Measurements from ENCODE around the gene KCNA5.

- TF ChIP-seq GATA3 (IDR thresholded peaks at IDR 0.05; ENCODE audit: low read depth, low read length) (no peak), GATA2 (IDR thresholded peaks at IDR 0.05; ENCODE audit: low read depth, low read length) (no peak)
These were observed 27.8 kb upstream of the KCNA5 start for GRCh38 chr12:5015711-5016492.
